Heart left ventricle (tissue), 16 donors: ENCODE data around the gene OR7A17. TPM values are rescaled to one million over a fixed set of nuclear protein-coding genes. Genes with fewer than 3 reads are reported as not detected.

Experiments used
- ATAC-seq, 4 donors: fragments of 200-7000 bp; cut with Tn5 transposase; one replicate each; pipeline ENCODE4 v1.9.1; 2020 to 2022; ENCODE audit warnings: moderate library complexity in 4 of 4, mild to moderate bottlenecking in 3 of 4, moderate number of reproducible peaks in 1 of 4
- DNase-seq, 5 donors: peaks; one replicate each; pipeline ENCODE4 v3.0.0-alpha.2; 2020
- H3K27ac ChIP-seq, 12 donors: fragments of 200-600 bp; sonication (generic) in 4 of 12; one replicate each; pipeline versions ENCODE4 v1.5.0 to v1.8.0; 2016 to 2022; ENCODE audit warnings: mild to moderate bottlenecking in 2 of 12
- H3K27me3 ChIP-seq, 9 donors: fragments of 200-600 bp; sonication (generic) in 2 of 9; one replicate each; pipeline versions ENCODE4 v1.5.1 to v1.8.0; 2016 to 2022; ENCODE audit warnings: mild to moderate bottlenecking in 3 of 9
- H3K36me3 ChIP-seq, 9 donors: fragments of 200-600 bp; sonication (generic) in 2 of 9; one replicate each; pipeline versions ENCODE4 v1.5.0 to v1.8.0; 2018 to 2022; ENCODE audit warnings: mild to moderate bottlenecking in 2 of 9
- H3K4me1 ChIP-seq, 12 donors: fragments of 200-600 bp; sonication (generic) in 4 of 12; one replicate each; pipeline versions ENCODE4 v1.5.0 to v1.8.0; 2016 to 2022; ENCODE audit warnings: mild to moderate bottlenecking in 3 of 12
- H3K4me3 ChIP-seq, 12 donors: fragments of 200-600 bp; sonication (generic) in 4 of 12; one replicate each; pipeline versions ENCODE4 v1.5.0 to v1.8.0; 2017 to 2022; ENCODE audit warnings: mild to moderate bottlenecking in 9 of 12, moderate library complexity in 4 of 12
- H3K9me3 ChIP-seq, 12 donors: fragments of 200-600 bp; sonication (generic) in 4 of 12; one replicate each; pipeline versions ENCODE4 v1.5.0 to v1.8.0; 2016 to 2022; ENCODE audit warnings: mild to moderate bottlenecking in 1 of 12
- CTCF ChIP-seq, 12 donors: fragments of 200-600 bp; sonication (generic) in 4 of 12; IDR thresholded peaks; one replicate each; pipeline versions ENCODE4 v1.5.0 to v1.8.0; 2018 to 2022; ENCODE audit warnings: antibody characterized with exemption in 12 of 12, mild to moderate bottlenecking in 5 of 12
- POLR2A ChIP-seq, 2 donors: fragments of 450-650 bp; IDR thresholded peaks; one replicate each; pipeline ENCODE4 v1.6.1; 2017; ENCODE audit warnings: antibody characterized with exemption in 2 of 2, mild to moderate bottlenecking in 2 of 2, moderate library complexity in 2 of 2
- WGBS, 4 donors: extraction: QIAGEN DNeasy Blood & Tissue Kit in 2 of 4; methylation state at CpG; one replicate each; pipeline versions ENCODE4 v1.1.5 to v1.1.7; 2013 to 2018; 5-methylcytosine and 5-hydroxymethylcytosine counted together
- intact Hi-C, 10 donors: fragments of 100-400 bp; cut with DNase I; formaldehyde crosslinking; loops; one replicate each; pipeline versions ENCODE4 v1.11.1 to v1.14.2; 2022
- long read RNA-seq, 3 donors: library from polyadenylated mRNA; unstranded; transcript quantifications; one replicate each; pipeline ENCODE4 v2.0.0, GENCODE V29; 2020 to 2021
- polyA plus RNA-seq, 2 donors: library from polyadenylated mRNA; stranded (reverse); fragments of 200-250 nt; gene quantifications; one replicate each; pipeline ENCODE4 v1.2.3, GENCODE V29; 2013
- total RNA-seq, 9 donors: library from RNA; depleted of rRNA in 2 of 9; stranded (reverse); fragments of >200 nt in 2 of 9; fragmentation: NEBNext Ultra II Directional in 3 of 9; extraction: Animal tissue kit (Norgen Biotek cat#: 25700) in 3 of 9; gene quantifications; one replicate each; pipeline versions ENCODE4 v1.1.0 to v1.2.4, GENCODE V29; 2016 to 2023
- donor health status: ischemic (EF 13 %, LVEDD 7.1; RV severe dilation, severe dysfunction).
- donor health status: healthy with polysubstance abuse.
- donor health status: DM: no; HTN: yes; CAD: no.
- donor health status: DM: no; HTN: no; CAD: no.
- donor health status: ischemic (EF 25% LVEDD 6.9; RV normal size, moderate dysfunction).
- donor health status: ischemic (EF 25% LVEDD 5.7; RV mildly dilated, moderate dysfunction).
- donor health status: healthy.
- donor health status: DM: yes; HTN: yes; CAD: no.
- donor health status: ischemic (EF 35%, LVEDD 5.7; RV mildly dilated, moderate dysfunction).
- donor health status: nonischemic (EF 11% LVEDD 7.7; RV severe dilation, severe dysfunction).
- donor health status: DM: yes; HTN: yes; CAD: no.
- donor health status: PGD.
- donor health status: ischemic (EF 29% LVEDD 5.4; RV normal size, mild dysfunction).
- donor health status: nonischemic (EF 23%, LVEDD 6.1; RV moderate dilation, normal function).

OR7A17 gene
- total RNA-seq (not detected), polyA plus RNA-seq (not detected)
- long read RNA-seq, donor 1 = 0 reads
- long read RNA-seq, donor 2 = 0 reads
- long read RNA-seq, donor 3 = 0 reads

- DNase-seq = no peak
- H3K27me3 ChIP-seq = peaks cover 0 to 9% (median 2%) of the 10 kb centered on the region in 9 donors
- no peaks in the 10 kb centered on the region for H3K36me3 ChIP-seq
- no peaks in the 10 kb centered on the region for H3K9me3 ChIP-seq
- 48 to 57% (median 53%) methylated on average over 4 of the region's 4 CpGs for WGBS, 4 donors
- no peak for TF ChIP-seq CTCF (IDR thresholded peaks at IDR 0.05)
- TF ChIP-seq POLR2A (IDR thresholded peaks at IDR 0.05) = no peak
- intact Hi-C loops = loop anchor here in 4 of 10 donors (5.0 to 10.0 kb wide), 5 partner anchors 94 to 314 kb away; partner anchors contain the start of gene NDUFB7 (in 1 of the 4)
- no peak within 1 kb of the TSS for H3K27ac ChIP-seq
- peaks cover 0 to 10% (median 6%) of the 10 kb centered on the region in 12 donors for H3K4me1 ChIP-seq
- no peak for ATAC-seq
- H3K4me3 ChIP-seq = no peak within 1 kb of the TSS
These were observed at the start of gene OR7A17 for GRCh38 chr19:14886032-14886431. TSS of gene OR7A17 (minus strand) at chr19:14886132. CDS start at chr19:14881355, 4,777 bp downstream.

GRCh38 chr19:14933506-14933905 lies 47.6 kb upstream of the OR7A17 start:
- no peaks in the 10 kb centered on the region for H3K4me1 ChIP-seq
- ATAC-seq (no peak), DNase-seq (no peak)
- H3K27me3 ChIP-seq = peaks cover 0 to 19% (median 0%) of the 10 kb centered on the region in 9 donors
- H3K9me3 ChIP-seq = peaks cover 0 to 16% (median 0%) of the 10 kb centered on the region in 12 donors
- 37 to 65% (median 56%) methylated on average over 1 of the region's 1 CpG for WGBS, 4 donors
- H3K36me3 ChIP-seq = no peaks in the 10 kb centered on the region
- H3K4me3 ChIP-seq = no peak overlapping the region
- H3K27ac ChIP-seq = no peak overlapping the region
- no peak for TF ChIP-seq CTCF (IDR thresholded peaks at IDR 0.05)
- TF ChIP-seq POLR2A (IDR thresholded peaks at IDR 0.05) = no peak
- intact Hi-C loops = no loop called here

- no peak for DNase-seq
- TF ChIP-seq CTCF (IDR thresholded peaks at IDR 0.05) (no peak), POLR2A (IDR thresholded peaks at IDR 0.05) (no peak)
- peaks cover 0 to 6% (median 0%) of the 10 kb centered on the region in 12 donors for H3K9me3 ChIP-seq
- no peaks in the 10 kb centered on the region for H3K4me1 ChIP-seq
- peaks cover 0 to 16% (median 0%) of the 10 kb centered on the region in 9 donors for H3K27me3 ChIP-seq
- intact Hi-C loops = no loop called here
- H3K36me3 ChIP-seq = no peaks in the 10 kb centered on the region
- no peak for ATAC-seq
- H3K27ac ChIP-seq = no peak overlapping the region
- H3K4me3 ChIP-seq = no peak overlapping the region
- 40 to 54% (median 45%) methylated on average over 5 of the region's 5 CpGs for WGBS, 4 donors
These were observed 30.9 kb upstream of the OR7A17 start for GRCh38 chr19:14916848-14917247.

- H3K4me3 ChIP-seq = no peak overlapping the region
- DNase-seq (no peak), ATAC-seq (no peak)
- H3K27ac ChIP-seq = no peak overlapping the region
- peaks cover 0 to 6% (median 0%) of the 10 kb centered on the region in 12 donors for H3K9me3 ChIP-seq
- H3K4me1 ChIP-seq = no peaks in the 10 kb centered on the region
- WGBS, 4 donors = 69 to 82% (median 75%) methylated on average over 6 of the region's 6 CpGs
- TF ChIP-seq CTCF (IDR thresholded peaks at IDR 0.05) = no peak
- TF ChIP-seq POLR2A (IDR thresholded peaks at IDR 0.05) = no peak
- H3K27me3 ChIP-seq = peaks cover 0 to 16% (median 0%) of the 10 kb centered on the region in 9 donors
- intact Hi-C loops = no loop called here
- H3K36me3 ChIP-seq = no peaks in the 10 kb centered on the region
These were observed 29.2 kb upstream of the OR7A17 start for GRCh38 chr19:14915116-14915515.
